ENCODE data around the gene CHI3L1.
"Not testable (repeated sequence)": the region's sequence is repeated elsewhere in the genome, so short reads cannot be mapped to it uniquely, and the experiment has no call there.

CHI3L1 gene

DNA sequence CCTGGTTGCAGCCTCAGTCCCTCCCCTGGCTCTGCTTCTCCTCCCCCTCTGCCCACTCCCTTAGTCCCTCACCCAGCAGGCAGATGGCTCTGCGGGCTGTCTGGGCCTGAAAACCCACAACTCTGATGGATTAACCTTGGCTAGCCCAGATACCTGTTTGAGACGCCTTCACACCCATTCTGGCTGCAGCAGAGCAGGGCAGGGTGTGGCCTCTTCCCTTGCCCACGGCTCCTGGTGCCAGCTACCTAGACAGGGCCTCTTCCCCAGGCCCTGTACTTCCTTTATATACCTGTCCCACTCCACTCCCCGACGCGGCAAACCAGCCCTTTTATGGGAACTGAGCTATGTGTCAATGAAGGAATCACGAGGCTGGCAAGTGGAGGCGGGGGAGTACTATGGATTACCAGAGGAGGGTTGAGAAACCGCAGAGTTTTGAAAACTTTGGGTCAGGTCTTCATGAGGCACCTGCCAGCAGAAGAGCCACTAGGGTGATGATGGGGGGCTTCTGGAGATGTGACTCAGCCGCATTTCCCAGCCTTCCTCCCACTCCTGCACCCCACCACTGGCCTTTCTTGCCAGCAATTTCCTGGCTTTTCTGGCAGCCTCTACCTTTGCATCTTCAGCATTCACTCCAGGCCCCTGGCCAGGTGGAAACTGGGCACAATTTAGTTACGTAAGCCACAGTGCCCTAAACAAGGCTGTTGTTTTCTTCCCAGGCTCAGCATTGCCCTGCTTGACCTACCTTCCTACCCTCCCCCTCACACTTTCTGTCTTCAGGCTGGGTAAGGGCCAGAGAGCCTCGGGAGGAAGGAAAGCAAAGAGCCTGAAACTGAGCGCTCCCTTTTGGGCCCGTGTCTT lies at the start of gene CHI3L1:
CHI3L1 (minus strand) TSS at position 259 of the 858 bp plus-strand sequence; CDS start at position 178, 81 bp downstream.
- DNase-seq (ENCODE audit: low read depth in 2 of 2), result no peak

DNA sequence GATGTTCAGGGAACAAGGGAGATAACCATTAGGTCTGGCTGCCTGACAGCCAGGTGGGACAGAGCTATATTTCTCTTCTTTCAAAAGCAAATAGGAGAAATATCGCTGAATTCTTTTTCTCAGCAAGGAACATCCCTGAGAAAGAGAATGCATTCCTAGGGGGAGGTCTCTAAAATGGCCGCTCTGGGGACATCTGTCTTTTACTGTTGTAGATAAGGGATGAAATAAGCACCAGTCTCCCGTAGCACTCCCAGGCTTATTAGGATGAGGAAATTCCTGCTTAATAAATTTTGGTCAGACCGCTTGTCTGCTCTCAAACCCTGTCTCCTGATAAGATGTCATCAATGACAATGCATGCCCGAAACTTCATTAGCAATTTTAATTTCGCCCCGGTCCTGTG lies 48.4 kb upstream of the CHI3L1 start:
- DNase-seq (ENCODE audit: low read depth in 2 of 2), result not testable (repeated sequence)

DNA sequence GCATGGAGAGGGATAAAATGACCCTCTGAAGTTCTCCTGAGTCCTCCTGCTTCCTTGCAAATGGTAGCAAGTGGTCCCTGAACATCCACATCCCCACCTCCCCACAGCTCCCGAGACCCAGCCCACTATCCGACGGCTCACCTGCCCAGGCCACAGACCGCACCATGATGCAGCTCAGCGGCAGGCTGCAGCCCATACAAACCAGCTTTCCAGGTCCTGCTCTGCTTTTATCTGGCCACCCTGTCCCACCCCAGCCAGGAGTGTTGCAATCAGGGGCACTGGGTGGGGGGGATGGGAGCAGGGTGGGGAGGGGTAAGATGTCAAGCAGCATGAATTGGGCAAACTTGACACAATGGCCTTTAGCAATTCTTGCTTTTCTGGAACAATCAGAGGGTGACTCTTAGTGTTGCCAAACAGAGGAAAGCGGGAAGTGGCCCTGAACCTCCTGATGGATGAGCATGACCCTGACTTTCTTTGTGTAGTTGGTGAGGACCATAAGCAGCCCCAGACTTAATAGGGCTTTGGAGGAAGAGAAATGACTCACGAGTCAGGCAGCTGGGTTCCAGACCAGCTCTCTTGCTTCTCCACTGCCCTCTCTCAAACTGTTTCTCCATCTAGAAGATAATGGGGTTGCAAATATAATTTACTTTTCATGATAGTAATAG lies 43.1 kb upstream of the CHI3L1 start, which contains the start of gene CHIT1:
CHIT1 (minus strand) TSS at position 203 of the 665 bp plus-strand sequence; CDS start at position 166, 37 bp downstream.
- no peak for DNase-seq (ENCODE audit: low read depth in 2 of 2)

DNA sequence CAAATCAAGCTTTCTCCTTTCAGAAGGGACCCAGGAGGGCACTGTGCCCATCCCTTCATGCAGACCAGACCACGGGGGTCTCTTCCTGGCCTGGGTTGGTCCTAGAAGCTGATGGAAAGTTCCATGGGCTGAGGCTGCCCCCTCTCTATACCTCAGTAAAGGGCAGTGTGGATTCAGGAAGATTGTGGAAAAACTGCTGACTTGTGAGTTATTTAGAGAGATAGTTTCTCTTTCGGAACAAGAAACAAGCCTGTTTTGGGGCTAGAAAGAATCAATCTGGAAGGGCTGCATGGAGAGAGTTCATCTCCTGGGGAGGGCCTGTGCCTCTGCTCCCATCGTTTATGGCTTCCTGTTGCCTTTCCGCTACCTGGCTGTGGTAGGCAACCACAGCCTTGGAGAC lies 42.2 kb upstream of the CHI3L1 start:
- DNase-seq (ENCODE audit: low read depth in 2 of 2), result no peak

DNA sequence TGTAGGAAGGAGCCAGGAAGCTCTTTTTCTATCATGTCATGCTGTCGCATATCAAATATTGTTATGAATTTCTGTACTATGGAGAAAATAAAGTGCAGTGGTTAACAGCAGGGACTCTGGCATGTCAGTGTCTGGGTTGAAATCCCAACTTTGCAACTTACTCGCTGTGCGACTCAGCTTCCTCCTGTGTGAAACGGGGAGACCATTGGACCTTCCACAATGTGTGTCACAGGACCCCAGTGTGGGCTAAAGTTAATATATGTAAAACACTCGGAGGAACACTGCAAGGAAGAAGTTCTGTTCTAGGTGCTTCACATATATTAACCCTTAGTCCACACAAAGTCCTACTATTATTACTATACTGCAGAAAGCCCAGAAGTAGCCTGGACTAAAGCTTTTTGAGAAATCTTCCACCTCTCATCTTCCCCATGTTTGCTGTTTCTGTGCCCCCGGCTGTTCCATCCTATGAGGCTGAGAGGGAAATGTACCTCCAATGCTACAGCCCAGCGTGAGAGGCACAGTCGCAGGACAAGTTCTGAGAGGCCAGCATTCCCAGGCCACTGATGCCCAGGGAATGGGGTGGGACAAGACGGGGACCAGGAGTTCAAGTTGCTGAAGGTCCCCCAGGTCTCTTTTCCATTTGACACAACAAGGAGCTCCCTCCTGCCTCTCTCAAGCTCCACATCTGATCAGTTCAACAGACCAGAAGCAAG lies 41.0 kb upstream of the CHI3L1 start:
- DNase-seq (ENCODE audit: low read depth in 2 of 2), result no peak

DNA sequence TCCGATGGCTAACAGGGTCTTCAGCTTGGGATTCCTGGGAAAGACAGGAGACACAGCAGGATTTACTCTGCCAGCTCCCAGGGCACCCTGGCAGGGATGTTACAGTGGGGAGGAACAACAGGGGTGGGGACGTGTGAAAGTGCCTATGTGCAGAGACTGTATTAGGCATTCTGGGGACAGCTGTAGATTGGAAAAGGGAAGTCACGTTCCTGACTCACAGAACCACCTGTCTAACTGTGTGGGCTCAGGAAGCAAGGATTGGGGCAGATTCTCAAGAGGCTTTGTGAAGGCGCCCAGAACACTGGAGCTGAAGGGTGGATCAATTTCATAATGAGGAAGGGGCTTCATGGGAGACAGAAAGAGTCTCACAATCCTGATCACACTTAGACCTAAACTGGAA lies 38.6 kb upstream of the CHI3L1 start:
- no peak for DNase-seq (ENCODE audit: low read depth in 2 of 2)

DNA sequence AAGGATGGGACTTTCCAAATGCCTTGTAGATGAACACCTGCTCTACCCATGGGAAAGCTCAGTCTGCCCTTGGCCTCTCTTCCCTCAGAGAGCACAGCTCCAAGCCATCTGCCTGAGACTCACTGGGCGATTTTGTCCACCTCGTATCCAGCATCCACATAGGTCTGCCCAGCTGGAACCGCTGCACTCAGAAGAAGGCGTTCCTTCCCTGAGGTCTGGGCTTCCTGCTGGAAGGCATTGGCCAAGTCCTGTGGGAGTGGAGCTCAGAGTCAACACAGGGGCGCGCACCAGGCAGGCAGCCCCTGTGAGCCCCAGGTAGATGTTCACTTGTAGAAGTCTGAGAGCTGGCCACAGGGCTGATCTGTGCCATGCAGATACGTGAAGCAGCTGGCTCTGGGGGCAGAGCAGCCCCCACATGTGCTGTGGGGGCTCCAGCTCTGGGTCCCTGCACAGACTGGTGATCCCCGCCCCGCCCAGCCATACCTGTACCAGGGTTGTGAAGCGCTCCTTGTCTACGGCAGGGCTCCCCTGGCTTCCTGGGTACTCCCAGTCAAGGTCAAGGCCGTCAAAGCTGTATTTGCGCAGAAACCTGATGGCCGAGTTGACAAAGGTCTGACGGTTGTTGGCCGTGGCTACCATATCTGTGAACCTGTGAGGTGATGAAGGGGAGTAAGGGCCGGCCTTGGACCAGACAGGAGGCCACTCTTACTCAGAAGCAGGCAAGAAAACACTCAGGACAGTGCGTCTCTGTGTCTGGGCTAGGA lies 36.7 kb upstream of the CHI3L1 start:
- DNase-seq (ENCODE audit: low read depth in 2 of 2), result no peak

DNA sequence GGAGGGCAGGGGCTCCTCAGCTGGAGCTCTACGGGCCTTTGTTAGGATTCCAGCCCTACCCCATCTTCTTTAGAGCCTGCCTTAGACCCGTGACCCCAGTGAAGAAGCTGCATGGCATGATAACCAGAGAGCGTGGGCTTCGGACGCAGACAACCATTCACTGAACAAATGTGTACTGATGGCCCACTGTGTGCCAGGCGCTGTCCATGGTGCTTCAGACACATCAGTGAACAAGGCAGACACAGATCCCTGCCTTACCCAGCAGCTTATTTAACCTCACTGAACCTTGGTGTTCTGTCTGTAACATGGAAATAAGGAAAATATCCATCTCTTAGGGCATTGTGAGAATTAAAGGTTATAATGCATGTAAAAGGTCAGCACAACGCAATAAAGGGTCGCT lies 33.4 kb upstream of the CHI3L1 start:
- DNase-seq (ENCODE audit: low read depth in 2 of 2), result no peak

DNA sequence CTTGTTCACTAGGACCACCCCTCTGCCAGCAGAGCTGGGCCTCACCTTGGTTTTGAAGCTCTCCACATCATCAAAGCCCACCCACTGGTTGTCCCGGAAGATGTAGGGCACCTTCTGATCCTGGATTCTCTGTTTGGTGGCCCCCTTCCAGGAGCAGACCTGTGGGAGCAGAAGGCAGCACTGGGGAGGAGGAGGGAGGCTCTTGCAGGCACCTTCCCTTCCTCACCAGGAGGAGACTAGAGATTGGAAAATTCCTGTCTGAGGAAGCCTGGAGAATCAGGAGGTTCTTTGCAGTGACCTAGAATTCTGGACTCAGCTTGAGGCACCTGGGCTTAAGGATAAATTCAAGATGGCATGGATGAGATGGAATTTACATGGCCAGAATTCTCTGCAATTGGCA lies 32.7 kb upstream of the CHI3L1 start:
- DNase-seq (ENCODE audit: low read depth in 2 of 2), result no peak

DNA sequence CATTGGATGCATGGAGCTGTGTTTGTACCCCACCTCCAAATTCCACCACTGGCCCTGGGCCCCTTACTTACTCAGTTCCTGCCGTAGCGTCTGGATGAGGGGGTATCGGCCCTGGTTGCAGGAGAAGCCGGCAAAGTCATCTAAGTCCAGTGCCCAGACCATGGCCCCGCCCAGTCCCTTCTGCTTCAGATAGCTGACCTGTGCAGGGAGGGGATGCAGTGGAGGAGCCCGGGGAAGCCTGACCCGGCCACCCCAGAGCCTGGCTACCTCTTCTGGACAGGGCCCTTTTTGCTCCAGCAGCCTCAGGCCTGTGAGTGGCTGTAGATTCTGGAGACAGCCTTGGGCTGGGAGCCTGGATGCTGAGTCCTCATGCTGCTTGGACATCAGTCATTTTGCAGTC lies 31.2 kb upstream of the CHI3L1 start:
- no peak for DNase-seq (ENCODE audit: low read depth in 2 of 2)

DNA sequence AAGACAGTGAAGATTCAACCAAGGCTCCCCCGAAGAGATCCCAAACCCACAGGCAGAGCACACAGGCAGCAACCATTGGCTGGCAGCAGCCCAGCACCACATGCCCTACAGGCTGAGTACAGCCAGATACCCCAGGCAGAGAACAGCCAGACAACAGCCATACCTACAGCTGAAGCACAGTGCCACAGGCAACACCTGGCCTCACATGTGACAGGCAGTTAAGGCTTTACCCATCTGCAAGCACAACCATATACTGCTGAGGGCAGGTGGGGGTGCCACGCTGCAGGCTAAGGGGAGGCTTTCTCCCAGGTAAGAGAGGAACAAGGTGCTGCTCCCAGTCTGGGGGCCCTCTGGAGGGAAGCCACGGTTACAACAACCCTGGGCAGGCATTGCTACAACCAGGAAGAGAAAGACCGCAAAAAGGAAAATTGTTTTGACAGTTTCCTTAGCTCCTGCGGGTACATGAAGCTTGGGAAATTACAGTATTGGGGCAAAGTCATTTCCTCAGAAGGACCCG lies 30.7 kb upstream of the CHI3L1 start:
- no peak for DNase-seq (ENCODE audit: low read depth in 2 of 2)

DNA sequence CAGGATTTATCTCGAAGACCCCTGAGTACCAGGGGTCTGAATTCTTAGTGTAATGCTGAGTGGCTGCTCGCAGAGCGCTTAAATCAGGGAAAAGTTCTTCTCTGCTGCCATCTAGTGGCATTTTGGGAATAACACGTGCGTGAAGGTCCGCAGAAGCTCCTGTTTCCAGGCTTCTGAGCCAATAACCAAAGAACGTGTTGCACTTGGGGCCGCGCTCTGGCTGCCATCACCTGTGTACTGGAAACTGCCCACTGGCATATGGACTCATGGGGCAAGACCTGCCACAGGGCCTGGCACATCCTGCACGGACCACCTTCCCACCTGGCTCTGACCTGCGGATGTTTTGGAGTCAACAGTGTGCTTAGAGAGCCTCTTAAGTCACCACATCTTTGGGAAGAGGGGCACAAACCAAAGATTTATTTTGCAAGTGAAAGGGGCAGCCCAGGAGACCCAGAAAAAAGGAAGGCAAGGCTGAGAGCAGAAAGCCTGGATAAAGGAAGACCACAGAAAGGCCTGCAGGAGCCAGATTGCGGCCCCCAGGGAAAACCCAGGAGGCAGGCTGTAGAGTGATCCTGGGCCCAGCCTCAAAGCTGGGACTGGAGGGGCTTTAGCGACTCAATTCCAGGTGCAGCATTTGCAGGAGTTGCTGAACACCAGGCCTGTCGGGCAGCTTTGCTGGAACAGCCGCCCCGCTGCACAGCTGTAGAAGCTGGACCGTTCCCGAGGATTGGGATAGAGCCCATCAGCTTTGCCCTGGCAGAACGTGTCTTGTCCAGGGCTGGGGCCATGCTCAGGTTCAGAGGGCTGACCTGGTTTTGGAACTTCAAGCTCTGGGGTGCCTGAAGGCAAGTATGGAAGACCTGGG lies 30.0 kb upstream of the CHI3L1 start:
- peak; percentile 32 to 42 for DNase-seq (ENCODE audit: low read depth in 2 of 2)

DNA sequence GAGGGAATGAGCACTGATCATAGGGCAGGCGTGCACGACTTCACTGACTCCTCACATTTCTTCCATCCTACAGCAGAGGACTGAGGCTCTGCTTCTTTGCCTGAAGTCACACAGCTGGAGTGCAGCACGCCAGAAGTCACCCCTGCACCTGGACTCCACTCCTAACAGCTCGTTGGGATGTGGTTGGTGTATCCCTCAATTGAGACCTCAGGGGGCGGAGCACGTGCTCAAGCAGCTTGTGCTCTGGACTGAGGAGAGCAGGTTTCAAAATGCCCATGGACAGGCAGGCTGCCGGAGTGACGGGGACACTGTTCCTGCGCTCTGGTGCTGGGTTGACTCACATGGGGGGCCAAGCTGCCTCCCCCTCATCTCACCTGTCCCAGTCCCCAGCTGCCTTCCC lies 29.1 kb upstream of the CHI3L1 start:
- no peak for DNase-seq (ENCODE audit: low read depth in 2 of 2)

DNA sequence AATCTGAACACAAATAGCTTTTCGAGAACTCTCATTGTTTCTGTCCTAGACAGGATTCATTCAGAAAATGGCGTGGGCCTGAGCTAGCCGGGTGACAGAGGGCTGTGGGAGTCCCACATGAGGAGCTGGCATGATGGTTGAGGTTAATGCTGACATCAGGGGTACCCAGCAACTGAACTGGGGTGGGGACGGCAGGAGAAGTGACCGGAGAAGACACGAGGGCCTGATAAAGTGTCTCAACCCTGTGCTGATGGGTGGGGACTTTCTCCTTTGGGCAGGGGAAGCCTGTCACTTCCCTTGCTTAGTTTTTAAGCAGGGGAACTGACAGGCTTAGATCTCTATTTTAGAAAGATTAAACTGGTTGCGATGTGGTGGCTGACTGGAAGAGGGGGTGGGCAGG lies 28.4 kb upstream of the CHI3L1 start:
- DNase-seq (ENCODE audit: low read depth in 2 of 2), result no peak

DNA sequence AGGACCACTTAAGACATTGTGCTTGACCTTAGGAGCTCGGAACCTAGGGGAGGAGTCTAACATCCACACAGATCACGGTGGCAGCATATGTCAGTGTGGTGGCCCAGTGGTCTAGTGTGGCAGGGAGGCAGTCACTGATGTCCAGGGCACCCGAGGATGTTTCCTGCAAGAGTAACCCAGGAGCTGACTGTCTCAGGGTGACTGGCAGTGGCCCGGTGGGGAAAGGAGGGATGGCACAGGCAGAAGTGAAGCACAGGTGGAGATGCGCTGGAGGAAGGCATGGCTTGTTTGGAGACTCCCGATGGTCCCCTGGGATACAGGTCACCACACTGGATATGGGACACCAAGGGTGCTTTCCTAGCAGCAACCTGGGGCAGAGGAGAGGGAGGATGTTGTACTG lies 26.6 kb upstream of the CHI3L1 start:
- no peak for DNase-seq (ENCODE audit: low read depth in 2 of 2)

DNA sequence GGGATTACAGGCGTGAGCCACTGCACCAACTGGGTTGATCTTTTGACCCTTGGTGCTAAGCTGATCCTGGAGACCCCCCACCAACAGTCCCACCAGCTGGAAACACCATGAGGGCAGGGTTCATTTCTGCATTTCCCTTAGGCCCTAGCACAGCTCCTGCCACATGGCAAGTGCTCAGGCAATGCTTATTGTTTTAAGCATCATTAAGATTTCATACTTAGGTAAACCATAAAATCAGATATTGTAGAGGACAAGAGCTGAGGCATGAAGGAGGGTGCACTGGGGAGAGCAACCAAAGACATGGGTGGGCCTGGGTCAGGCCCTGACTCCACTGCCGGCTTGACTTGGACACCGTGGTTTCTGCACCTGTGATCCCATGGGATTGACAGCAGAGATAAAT lies 25.3 kb upstream of the CHI3L1 start:
- DNase-seq (ENCODE audit: low read depth in 2 of 2), result no peak

DNA sequence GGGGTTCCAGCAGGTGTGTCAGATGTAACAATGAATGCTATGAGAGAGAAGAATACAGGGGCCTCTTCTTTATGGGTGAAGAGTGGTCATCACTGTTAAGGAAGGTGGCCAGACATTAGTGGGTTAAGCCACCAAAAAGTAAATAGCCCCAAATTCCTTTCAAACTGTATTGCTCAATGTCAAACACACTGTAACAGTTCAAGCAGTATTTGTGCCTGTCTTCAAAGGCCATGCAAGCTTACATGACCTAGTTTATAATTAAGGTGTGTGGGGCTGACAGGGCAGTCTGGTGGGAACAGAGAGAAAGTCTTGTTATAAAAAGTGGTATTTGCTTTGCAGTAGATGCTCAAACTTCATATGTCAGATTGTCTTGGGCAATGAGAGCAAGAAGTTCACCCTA lies 24.5 kb upstream of the CHI3L1 start:
- DNase-seq (ENCODE audit: low read depth in 2 of 2), result no peak

DNA sequence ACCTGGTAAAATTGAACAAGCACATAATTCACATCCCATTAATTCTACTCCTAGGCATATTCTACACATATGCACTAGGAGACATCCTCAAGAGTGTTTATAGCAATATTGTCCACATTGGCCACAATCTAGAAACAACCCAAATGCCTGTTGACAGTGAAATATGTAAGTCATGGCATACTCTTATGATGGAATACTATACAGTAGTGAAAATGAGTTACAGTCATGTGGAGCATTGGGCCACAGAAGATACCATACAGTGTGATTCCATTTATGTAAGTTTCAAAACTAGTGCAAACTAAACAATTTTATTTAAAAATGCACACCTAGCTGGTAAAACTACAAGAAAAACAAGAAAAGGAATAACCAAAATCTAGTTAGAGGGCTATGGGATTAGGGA lies 23.8 kb upstream of the CHI3L1 start:
- no peak for DNase-seq (ENCODE audit: low read depth in 2 of 2)

DNA sequence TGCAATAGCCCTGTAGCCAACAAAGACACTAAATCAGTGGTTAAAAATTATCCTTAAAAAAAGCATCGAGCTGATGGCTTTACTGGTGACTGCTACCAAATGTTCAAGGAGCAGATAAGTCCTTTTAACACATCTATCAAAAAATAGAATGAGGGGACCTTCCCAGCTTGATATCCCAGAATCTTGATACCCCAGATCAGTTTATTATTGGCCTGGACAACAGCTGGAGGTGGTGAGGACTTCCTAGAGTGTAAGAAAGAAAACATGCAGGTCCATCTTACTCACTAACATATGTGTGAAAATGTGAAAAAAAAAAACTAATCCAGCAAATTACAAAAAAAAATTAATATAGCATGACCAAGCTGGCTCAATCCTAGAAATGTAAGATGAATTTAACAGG lies 21.7 kb upstream of the CHI3L1 start:
- DNase-seq (ENCODE audit: low read depth in 2 of 2), result no peak

DNA sequence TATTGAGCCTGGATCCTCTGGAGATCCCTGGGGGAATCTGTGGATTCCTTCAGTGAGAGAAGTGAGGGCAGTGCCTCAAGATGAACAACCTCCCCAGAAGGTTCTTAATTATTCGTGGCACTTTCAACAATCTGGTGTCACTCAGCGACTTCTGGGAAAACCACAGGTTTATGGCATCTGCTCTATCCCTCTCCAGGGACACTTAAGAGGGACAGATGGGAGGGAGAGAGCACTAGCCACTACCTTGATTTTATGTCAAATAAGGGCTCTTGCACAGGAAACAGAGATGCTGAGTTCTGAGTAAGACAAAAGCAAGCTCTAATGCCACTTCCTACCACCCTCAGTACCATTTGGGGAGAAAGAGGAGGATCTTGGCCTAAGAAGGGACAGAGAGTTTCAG lies 21.2 kb upstream of the CHI3L1 start:
- no peak for DNase-seq (ENCODE audit: low read depth in 2 of 2)

Data from stimulated activated CD4-positive, alpha-beta T cell treated with anti-CD3 and anti-CD28 coated beads, Interleukin-4, amount 100 ng/mL, for 48 hours (primary cell).